ENCODE results near the gene SUCLG1.

DNA sequence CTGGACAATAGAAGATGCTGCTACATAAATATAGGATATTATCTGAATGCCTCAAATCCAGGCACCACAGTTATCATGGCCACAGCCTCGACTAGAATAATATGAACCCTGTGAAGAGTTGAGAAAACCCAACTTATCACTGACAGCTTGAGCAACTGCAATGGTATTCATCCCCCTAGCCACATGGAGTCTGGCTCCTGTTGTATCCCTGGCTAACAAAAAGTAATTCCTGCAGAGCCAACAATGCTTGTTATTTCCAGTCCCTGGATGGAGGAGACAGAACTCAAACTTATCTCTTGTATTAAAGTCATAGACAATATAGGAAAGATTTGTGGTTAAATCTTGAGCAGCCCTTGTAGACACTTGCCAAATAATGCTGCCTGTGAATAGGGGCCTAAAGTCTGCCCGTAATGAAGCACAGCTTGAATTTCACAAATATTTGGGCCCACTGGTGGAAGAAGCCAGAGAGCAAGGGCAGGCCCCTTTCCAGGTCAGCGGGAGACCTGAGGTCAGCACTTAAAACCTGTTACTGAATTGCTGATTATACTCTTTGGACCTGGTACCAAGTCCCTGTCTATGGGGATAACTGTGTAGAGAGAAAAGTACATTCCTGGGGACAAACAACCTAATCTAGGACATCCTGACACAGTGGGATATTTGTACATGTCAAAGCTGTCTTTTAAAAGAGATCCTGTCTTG is 28.4 kb upstream of the SUCLG1 start:
- TF ChIP-seq, protein P1, sequence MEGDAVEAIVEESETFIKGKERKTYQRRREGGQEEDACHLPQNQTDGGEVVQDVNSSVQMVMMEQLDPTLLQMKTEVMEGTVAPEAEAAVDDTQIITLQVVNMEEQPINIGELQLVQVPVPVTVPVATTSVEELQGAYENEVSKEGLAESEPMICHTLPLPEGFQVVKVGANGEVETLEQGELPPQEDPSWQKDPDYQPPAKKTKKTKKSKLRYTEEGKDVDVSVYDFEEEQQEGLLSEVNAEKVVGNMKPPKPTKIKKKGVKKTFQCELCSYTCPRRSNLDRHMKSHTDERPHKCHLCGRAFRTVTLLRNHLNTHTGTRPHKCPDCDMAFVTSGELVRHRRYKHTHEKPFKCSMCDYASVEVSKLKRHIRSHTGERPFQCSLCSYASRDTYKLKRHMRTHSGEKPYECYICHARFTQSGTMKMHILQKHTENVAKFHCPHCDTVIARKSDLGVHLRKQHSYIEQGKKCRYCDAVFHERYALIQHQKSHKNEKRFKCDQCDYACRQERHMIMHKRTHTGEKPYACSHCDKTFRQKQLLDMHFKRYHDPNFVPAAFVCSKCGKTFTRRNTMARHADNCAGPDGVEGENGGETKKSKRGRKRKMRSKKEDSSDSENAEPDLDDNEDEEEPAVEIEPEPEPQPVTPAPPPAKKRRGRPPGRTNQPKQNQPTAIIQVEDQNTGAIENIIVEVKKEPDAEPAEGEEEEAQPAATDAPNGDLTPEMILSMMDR (IDR thresholded peaks at IDR 0.05; ENCODE audit: insufficient read depth, low read length): no peak
- TF ChIP-seq POLR2AphosphoS5 (IDR thresholded peaks at IDR 0.05; ENCODE audit: low read depth) (no peak), GABPA (IDR thresholded peaks at IDR 0.05; ENCODE audit: low read depth) (no peak), SPI1 (IDR thresholded peaks at IDR 0.05; ENCODE audit: borderline replicate concordance, low read depth) (no peak)
- TF ChIP-seq, protein P2, sequence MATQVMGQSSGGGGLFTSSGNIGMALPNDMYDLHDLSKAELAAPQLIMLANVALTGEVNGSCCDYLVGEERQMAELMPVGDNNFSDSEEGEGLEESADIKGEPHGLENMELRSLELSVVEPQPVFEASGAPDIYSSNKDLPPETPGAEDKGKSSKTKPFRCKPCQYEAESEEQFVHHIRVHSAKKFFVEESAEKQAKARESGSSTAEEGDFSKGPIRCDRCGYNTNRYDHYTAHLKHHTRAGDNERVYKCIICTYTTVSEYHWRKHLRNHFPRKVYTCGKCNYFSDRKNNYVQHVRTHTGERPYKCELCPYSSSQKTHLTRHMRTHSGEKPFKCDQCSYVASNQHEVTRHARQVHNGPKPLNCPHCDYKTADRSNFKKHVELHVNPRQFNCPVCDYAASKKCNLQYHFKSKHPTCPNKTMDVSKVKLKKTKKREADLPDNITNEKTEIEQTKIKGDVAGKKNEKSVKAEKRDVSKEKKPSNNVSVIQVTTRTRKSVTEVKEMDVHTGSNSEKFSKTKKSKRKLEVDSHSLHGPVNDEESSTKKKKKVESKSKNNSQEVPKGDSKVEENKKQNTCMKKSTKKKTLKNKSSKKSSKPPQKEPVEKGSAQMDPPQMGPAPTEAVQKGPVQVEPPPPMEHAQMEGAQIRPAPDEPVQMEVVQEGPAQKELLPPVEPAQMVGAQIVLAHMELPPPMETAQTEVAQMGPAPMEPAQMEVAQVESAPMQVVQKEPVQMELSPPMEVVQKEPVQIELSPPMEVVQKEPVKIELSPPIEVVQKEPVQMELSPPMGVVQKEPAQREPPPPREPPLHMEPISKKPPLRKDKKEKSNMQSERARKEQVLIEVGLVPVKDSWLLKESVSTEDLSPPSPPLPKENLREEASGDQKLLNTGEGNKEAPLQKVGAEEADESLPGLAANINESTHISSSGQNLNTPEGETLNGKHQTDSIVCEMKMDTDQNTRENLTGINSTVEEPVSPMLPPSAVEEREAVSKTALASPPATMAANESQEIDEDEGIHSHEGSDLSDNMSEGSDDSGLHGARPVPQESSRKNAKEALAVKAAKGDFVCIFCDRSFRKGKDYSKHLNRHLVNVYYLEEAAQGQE (IDR thresholded peaks at IDR 0.05; ENCODE audit: insufficient replicate concordance, low read depth): no peak

Data from HL-60 (cell line).